ENCODE results near the gene COPG2.

DNA sequence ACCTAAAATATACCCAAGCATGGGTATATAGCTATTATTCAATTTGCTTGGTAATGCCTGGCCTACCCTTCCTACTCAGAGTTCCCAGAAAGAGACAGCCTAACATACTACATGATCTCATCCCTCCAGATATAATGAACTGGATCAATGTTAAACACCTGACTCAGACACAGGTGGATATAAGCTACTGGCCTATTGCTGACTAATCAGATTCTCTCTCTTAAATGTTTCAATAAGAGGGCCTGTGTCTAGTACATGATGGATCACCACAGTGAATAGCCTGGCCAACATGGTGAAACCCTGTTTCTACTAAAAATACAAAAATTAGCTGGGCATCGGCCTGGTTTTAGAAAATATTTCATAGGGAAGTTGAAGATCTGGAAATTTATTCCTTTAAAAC, 54.1 kb downstream of the COPG2 start:
- TF ChIP-seq POLR2A (IDR thresholded peaks at IDR 0.05): no peak
- TF ChIP-seq CTCF (IDR thresholded peaks at IDR 0.05): no peak
- TF ChIP-seq EP300 (IDR thresholded peaks at IDR 0.05): no peak
- TF ChIP-seq POLR2AphosphoS5 (IDR thresholded peaks at IDR 0.05): no peak

Measured in gastroesophageal sphincter (tissue), 3 donors.